Measurements from ENCODE around the gene ZNF423.

ZNF423 gene

GRCh38 chr16:49494891-49495566 is 360.9 kb downstream of the ZNF423 start:
- TF ChIP-seq CTCF (conservative IDR thresholded peaks at IDR 0.05; ENCODE audit: low read length): no peak
- H3K4me3 ChIP-seq (ENCODE audit: low read length): no peak overlapping the region
- no peak for DNase-seq (ENCODE audit: low read depth)

GRCh38 chr16:49494474-49494873 is 361.4 kb downstream of the ZNF423 start:
- no peak for DNase-seq (ENCODE audit: low read depth)
- TF ChIP-seq CTCF (conservative IDR thresholded peaks at IDR 0.05; ENCODE audit: low read length): no peak

GRCh38 chr16:49493836-49494235 is 362.1 kb downstream of the ZNF423 start:
- DNase-seq (ENCODE audit: low read depth): no peak
- no peak for TF ChIP-seq CTCF (conservative IDR thresholded peaks at IDR 0.05; ENCODE audit: low read length)
- no peak overlapping the region for H3K4me3 ChIP-seq (ENCODE audit: low read length)

More at GRCh38 chr16:49494474-49494873, 361.4 kb downstream of the ZNF423 start:
- H3K4me3 ChIP-seq (ENCODE audit: low read length): no peak overlapping the region

- H3K4me3 ChIP-seq (ENCODE audit: low read length): no peak overlapping the region
- TF ChIP-seq CTCF (conservative IDR thresholded peaks at IDR 0.05; ENCODE audit: low read length): no peak
- DNase-seq (ENCODE audit: low read depth): no peak
Observed at GRCh38 chr16:49492896-49493626, 362.9 kb downstream of the ZNF423 start.

- no peak for DNase-seq (ENCODE audit: low read depth)
- H3K4me3 ChIP-seq (ENCODE audit: low read length): no peak overlapping the region
Observed at GRCh38 chr16:49491771-49492761, 363.8 kb downstream of the ZNF423 start.

More at GRCh38 chr16:49491771-49492761, 363.8 kb downstream of the ZNF423 start:
- peak; percentile 55 for TF ChIP-seq CTCF (conservative IDR thresholded peaks at IDR 0.05; ENCODE audit: low read length)
